DMS 273 treated with DMSO at 0.1 percent for 48 hours (cell line): ENCODE measurements around the gene TCEANC2.
"Not testable (repeated sequence)": the region's sequence is repeated elsewhere in the genome, so short reads cannot be mapped to it uniquely, and the experiment has no call there.

Source experiments
- DNase-seq: peaks from one replicate; lab custom pipeline; 2025; lab: John Stamatoyannopoulos, UW

Gene TCEANC2

DNA sequence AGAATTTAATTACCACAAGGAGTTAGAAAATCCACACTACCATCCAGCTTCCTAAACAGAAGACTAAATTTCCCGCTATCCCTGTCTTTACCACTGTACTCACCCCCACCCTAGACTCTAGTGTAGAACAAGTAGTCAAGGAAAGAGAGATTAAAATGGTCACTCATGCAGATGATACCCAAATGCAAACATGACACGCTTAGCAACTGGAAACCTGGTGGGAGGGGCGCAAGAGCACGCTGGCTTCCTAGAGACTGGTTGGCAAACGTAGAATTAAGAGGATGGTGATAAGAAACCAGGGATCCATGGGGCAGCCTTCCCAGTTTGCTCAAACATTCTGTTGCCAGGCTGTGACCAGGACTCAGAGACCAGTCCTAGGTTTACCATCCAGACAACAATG lies 25.6 kb upstream of the TCEANC2 start:
- DNase-seq, result no peak

DNA sequence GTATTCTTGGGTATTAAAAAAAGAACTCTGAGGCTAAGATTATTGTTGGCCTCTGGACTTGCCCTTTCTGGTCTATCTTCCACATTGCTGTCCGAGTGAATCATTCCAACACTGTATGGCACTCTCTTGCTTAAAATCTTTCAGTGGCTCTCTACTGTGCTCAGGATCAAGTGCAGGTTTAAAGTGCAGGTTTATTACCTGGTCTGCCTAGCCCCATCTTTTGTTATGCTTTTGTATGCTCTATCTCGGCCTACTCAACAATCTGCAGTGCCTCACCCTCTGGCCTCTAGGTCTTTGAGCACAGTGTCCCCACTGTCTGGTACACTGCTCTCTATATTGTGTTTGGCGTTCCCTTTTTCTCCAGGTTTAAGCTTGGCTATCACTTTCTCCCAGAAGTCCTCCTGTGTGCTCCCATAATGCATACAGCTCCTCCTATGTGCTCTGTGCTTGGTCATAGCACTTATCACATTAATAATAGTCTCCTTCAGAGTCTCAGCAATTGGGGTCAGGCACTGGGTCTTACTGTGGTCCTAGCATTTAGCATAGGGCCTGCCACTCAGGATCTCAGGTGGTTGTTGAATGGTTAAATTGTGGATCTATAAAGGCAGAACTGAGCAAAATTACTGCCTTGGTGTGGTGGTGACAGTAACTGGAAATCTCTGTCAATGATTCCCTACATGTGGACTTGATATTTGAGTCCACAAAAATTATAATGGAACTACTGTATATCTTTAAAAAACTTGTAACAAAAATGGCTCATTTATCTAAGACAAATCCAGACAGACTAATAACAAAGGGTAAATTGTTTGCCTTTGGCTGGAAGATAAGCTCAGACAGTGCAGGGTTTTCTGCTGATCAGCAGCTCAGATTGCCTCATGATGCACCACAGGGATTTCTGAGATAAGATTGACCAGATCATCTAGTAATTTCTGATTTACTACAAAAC lies 24.8 kb upstream of the TCEANC2 start:
- no peak for DNase-seq

- DNase-seq, result no peak
Observed at GRCh38 chr1:54037476-54037875, 15.9 kb upstream of the TCEANC2 start.

DNA sequence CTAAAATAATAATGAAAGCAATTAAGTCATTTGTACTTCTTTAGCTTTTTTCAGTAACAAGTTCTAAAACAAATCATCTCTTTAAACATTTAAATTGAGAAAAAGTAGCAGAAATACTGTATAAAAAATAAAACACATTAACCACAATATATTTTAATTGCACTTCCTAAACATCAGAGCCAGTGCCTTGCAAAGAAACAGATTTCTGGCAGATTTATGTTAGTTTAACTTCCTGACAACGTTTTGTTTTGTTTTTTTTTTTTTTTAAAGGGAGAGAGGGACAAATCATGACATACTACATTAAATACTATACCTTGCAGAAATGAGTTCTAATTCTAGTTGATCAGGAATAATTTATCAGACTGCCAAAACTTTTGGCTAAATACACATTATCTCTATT lies 11.6 kb upstream of the TCEANC2 start:
- DNase-seq, result no peak

GRCh38 chr1:54045496-54045895 lies 7.9 kb upstream of the TCEANC2 start:
- DNase-seq, result no peak

DNA sequence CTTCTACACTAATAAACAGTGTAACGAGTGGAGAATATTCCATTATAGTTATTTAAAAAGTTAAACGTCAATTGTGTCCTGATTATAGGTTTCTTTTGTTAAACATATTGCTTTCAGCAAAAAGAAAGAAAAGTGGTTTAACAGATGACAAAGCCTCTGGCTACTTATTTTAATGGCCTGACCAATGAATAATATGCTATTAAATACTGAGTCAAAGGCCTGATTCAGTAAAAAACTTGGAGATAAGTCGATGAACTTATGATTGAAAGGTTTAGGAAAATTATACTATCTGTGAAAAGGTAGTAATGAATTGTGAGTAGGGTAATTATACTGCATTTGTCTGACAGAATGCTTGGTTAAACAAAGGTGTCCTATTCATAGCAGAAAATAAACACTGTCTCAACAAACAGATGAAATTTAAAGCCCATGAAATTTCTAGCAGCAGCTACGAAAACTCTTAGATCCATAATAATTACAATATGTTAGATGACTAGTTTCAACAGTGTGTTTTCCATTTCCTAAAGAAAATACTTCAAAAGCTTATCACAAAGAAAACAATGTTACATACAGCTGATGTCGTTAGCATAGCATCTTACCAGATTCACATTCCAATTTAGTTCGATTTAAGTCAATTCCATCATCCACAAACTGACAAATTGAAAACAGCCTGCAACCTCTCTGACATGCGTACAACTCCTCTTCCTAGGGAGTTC lies 6.6 kb upstream of the TCEANC2 start:
- no peak for DNase-seq

DNA sequence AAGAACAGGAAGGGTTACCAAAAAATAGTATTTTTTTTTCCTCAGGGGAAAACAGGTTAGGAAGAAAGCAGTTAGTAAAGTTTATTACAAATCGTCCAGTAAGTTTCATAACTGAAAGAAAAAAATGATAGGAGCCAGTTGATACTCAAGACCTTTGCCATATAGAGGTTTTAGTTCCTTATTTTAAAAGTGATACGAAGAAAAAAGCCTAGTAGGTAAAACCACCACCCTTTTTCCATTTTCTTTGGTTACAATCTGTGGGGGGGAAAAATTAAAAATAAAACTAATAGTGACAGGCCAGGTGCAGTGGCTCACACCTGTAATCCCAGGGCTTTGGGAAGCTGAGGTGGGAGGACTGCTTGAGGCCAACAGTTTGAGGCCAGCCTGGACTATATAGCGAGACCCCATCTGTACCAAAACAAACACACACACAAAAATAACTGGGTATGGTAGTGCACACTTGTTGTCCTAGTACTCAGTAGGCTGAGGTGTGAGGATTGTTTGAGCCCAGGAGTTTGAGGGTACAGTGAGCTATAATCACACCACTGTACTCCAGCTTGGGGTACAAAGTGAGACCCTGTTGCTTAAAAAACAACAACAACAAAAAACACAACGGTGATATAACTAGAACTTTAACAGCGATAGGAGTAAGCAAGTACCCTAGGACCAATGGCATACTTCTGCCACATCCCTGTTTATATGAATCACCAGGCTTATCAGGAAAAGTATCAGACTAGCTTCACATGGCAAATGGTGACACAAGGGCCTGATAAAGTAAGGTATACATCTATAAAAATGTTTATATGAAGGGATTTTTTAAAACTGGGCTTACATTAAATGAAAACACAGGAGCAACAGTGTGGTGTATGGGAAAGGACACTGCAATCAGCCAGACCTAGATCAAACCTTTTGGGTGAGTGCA lies 5.8 kb upstream of the TCEANC2 start:
- DNase-seq, result no peak

DNA sequence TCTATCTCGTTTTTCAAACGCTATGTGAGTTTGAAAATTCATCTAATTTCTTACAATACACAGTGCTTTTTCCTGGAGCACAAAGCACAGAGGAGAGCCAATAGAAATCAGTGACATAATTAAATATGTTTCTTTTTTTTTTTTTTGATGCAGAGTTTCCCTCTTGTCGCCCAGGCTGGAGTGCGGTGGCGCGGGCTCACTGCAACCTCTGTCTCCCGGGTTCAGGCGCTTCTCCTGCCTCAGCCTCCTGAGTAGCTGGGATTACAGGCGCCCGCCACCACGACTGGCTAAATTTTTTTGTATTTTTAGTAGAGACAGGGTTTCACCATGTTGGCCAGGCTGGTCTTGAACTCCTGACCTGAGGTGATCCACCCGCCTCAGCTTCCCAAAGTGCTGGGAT lies 3.0 kb upstream of the TCEANC2 start:
- not testable (repeated sequence) for DNase-seq

GRCh38 chr1:54051933-54052430 lies 1.4 kb upstream of the TCEANC2 start:
- no peak for DNase-seq

DNA sequence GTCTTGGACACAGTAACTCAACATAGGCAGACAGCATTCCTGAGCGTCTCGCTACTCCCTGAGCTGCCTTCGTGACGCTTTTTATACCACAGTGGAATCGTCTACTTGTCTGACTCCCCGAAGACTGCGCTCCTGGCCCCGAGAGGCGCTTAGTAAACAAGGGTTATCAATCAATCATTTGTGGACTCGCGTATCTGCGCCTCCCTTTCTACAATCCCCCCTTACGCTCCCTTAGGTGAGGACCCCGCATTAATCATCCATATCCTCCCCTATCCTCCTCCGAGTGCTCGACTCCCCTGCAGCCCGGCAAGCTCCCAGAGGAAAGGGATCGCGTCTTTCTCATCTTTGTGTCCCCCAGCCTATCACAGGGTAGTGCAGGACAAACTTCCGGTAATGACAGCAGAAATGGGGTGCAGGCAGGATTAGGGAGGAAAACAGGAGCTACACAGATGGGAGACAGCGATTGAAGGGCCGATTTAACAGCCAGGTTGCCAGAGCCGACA lies 926 bp upstream of the TCEANC2 start:
- DNase-seq, result peak; percentile 17

GRCh38 chr1:54053745-54054437 lies 483 bp downstream of the TCEANC2 start:
- no peak for DNase-seq

- no peak for DNase-seq
Observed at GRCh38 chr1:54054438-54054749, 986 bp downstream of the TCEANC2 start.

- no peak for DNase-seq
Observed at GRCh38 chr1:54064299-54064698, 10.9 kb downstream of the TCEANC2 start.

GRCh38 chr1:54069791-54070170 lies 16.4 kb downstream of the TCEANC2 start:
- peak; percentile 90 for DNase-seq

DNA sequence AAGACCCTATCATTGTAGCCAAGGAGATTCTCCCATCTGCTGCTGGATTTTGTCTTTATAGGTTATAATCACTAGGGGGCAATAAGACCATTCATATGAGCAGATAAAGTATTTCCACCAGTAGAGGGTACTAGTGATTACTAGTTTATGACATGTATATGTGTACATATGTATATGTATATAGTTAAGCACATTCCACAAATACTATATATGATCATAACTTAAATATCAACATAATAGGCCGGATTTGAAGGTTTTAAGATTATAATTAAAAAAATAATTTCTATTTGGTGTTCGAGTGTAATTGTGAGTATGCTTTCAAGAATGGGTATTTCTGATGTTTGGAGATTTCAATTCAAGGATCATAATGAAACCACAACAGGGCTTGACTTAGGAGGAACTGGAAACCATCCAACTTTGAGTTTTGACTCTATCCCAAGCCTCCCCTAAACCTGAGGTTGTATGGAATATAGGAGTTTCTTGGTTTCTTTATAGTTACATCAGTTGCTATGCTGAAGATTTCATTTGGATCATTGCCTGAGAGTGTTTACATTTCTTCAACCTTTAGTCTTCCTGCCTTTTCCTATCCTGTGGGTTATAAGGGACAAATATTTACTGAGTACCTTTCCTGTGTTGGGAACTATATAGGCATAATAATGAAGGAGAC lies 16.9 kb downstream of the TCEANC2 start:
- peak; percentile 90 for DNase-seq

- DNase-seq, result no peak
Observed at GRCh38 chr1:54077359-54077758, 24.0 kb downstream of the TCEANC2 start.

GRCh38 chr1:54080598-54081049 lies 27.2 kb downstream of the TCEANC2 start:
- no peak for DNase-seq

DNA sequence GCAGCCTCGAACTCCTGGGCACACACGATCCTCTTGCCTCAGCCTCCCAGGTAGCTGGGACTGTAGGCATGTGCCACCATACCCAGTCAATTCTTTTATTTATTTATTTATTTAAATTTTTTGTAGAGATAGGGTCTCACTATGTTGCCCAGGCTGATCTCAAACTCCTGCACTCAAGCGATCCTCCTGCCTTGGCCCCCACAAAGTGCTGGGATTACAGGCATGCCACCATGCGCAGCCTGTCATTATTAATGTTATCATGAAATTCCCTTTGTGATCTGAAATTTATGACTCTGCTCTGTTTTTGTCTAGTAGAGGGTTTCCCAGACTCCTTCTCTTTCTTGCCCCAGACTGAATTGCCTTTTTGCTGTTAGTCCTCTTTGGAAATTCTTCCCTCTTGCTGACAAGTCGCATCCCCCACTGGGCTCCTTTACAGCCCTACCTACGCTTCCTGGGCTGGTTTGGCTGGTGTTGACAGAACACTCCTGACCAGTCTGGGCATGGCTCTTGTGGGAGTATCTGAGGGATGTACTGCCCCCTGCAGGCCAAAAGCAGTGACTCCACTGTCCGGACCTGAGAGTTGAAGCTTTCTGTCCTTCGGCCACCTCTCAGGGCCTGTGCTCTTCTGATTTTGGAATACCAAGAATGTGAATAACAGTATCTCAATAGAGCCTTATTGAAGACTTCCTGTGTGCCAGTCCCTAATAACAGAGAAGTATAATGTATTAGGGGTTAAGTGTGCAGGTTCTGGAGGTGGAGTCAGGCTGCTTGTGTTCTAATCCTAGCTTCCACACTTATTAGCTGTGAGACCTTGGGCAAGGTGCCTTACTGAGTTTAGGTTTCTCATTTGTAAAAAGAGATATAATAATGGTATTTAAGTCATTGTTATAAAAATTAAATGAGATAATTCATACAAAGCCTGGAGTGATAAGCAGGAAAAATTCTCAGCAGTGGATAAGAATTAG lies 28.2 kb downstream of the TCEANC2 start:
- DNase-seq, result peak; percentile 66

DNA sequence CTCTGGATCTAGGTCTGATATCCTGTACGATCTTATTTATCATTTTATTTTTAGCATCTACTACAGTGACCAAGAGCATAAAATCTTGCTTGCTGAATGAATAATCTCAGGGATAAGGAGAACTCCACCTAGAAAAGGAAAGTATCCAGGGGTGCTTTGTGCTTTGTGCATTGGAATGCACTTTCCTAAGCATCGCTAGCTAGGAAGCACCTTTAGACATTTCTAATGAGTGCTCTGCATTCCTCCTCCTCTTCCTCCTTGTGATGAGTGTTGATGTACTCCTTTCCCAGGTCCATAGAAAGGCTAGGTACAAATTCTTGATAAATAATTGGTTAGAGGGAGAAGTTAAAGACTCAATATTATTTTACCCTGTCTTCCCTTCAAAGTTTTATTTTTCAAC lies 31.4 kb downstream of the TCEANC2 start:
- DNase-seq, result no peak

DNA sequence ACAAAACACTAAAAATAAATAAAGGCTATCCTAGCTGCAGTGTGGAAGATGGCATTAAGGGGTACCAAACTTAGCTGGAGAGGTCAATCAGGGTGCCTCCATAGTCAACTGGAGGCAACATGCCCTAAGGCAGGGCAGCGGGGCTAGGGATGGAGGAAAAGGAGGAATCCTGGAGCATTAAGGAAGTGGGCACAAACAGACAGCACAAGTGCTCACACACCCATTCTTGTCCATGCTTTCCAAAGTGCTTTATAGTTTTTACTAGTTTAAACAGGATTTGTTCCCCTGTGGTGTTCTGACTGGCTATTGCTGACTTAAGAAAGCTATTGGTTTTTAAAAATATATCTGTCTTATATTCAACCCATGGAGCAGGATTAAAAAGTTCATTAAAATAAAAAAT lies 33.3 kb downstream of the TCEANC2 start:
- DNase-seq, result no peak
